Cardiac muscle cell (in vitro differentiated cells and primary cell): Measurements from ENCODE around the gene RNF208. TPM values are rescaled to one million over a fixed set of nuclear protein-coding genes. Genes with fewer than 3 reads are reported as not detected.
A peak's percentile ranks its signal among the peaks of the same experiment; 100 is the strongest.
"Not testable (repeated sequence)": the region's sequence is repeated elsewhere in the genome, so short reads cannot be mapped to it uniquely, and the experiment has no call there.

ENCODE experiments used
- DNase-seq, 2 donors: peaks; one replicate each; pipeline versions ENCODE4 v3.0.0 to v3.0.0-alpha.2; 2010 to 2017; ENCODE audit warnings: low read depth in 1 of 2, low spot score in 1 of 2
- H3K27ac ChIP-seq: fragments of 200-600 bp; sonication (generic); 2 replicates; pipeline ENCODE4 v1.5.1; 2016
- H3K27me3 ChIP-seq: fragments of 200-600 bp; sonication (generic); 2 replicates; pipeline ENCODE4 v1.6.0; 2016; ENCODE audit warnings: control low read depth
- H3K36me3 ChIP-seq: fragments of 200-600 bp; sonication (generic); 2 replicates; pipeline ENCODE4 v1.5.1; 2016; ENCODE audit warnings: control low read depth
- H3K4me1 ChIP-seq: fragments of 200-600 bp; sonication (generic); 2 replicates; pipeline ENCODE4 v1.8.1; 2017; ENCODE audit warnings: low read depth, mild to moderate bottlenecking, mixed run types
- H3K4me3 ChIP-seq: fragments of 200-600 bp; sonication (generic); 2 replicates; pipeline ENCODE4 v1.5.1; 2016; ENCODE audit warnings: mild to moderate bottlenecking
- H3K9me3 ChIP-seq: fragments of 200-600 bp; sonication (generic); 2 replicates; pipeline ENCODE4 v1.5.1; 2017; ENCODE audit warnings: low read depth, mild to moderate bottlenecking, control low read depth
- polyA plus RNA-seq: library from polyadenylated mRNA; unstranded; fragments of >200 nt; fragmentation: Nextera tagmentation; extraction: Ambion mirVana; gene quantifications from 2 replicates; pipeline ENCODE4 v1.2.1, GENCODE V29; 2016
- total RNA-seq: library from RNA; depleted of rRNA; stranded (reverse); fragments of >200 nt; gene quantifications from 2 replicates; pipeline ENCODE4 v1.2.3, GENCODE V29; 2016
- TF ChIP-seq, protein P1 (sequence below): IDR thresholded peaks from 2 replicates; pipeline ENCODE4 v1.5.1; 2012; ENCODE audit warnings: low read depth, mild to moderate bottlenecking, low read length

The RNF208 gene
- total and polyA plus RNA-seq, 2 experiments from 2014 or later = 6.1 to 23.1 TPM

DNA sequence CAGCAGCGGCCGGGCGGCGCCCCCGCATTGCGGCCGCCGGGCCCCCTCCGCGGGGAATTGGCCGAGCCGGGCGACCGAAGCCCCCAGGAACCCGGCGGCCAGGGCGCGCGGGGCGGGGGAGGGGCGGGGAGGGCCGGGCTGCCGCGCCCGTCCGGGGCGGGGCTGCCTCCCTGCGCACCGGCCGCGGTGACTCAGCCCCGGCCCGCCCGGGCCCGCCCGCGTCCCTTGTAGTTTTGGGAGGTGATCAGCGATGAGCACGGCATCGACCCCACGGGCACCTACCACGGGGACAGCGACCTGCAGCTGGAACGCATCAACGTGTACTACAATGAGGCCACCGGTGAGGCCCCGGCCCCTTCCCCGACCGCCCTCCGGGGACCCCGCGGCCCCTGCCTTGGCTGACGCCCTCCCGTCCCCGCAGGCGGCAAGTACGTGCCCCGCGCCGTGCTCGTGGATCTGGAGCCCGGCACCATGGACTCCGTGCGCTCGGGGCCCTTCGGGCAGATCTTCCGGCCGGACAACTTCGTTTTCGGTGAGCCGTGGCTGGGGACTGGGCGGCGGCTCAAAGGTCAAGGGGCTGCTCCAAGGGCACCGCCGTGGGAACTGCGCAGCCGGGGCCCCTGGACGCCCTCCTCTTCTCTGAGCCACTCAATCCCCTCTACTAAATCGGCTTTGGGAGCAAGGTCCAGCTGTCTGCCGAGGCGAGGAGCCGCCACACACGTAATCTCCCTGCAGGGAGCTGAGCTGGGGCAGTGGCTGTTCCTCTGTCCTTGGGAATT, 19.6 kb upstream of the RNF208 start:
- TF ChIP-seq, protein P1, sequence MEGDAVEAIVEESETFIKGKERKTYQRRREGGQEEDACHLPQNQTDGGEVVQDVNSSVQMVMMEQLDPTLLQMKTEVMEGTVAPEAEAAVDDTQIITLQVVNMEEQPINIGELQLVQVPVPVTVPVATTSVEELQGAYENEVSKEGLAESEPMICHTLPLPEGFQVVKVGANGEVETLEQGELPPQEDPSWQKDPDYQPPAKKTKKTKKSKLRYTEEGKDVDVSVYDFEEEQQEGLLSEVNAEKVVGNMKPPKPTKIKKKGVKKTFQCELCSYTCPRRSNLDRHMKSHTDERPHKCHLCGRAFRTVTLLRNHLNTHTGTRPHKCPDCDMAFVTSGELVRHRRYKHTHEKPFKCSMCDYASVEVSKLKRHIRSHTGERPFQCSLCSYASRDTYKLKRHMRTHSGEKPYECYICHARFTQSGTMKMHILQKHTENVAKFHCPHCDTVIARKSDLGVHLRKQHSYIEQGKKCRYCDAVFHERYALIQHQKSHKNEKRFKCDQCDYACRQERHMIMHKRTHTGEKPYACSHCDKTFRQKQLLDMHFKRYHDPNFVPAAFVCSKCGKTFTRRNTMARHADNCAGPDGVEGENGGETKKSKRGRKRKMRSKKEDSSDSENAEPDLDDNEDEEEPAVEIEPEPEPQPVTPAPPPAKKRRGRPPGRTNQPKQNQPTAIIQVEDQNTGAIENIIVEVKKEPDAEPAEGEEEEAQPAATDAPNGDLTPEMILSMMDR = no peak
- peaks cover 12% of the 10 kb centered on the region for H3K36me3 ChIP-seq
- H3K9me3 ChIP-seq = no peaks in the 10 kb centered on the region
- H3K27me3 ChIP-seq = no peaks in the 10 kb centered on the region
- peak overlapping the region; percentile 96 for H3K4me3 ChIP-seq
- peaks cover 14% of the 10 kb centered on the region for H3K4me1 ChIP-seq
- H3K27ac ChIP-seq = peak overlapping the region; percentile 91
- DNase-seq = peak; percentile 47 to 54

DNA sequence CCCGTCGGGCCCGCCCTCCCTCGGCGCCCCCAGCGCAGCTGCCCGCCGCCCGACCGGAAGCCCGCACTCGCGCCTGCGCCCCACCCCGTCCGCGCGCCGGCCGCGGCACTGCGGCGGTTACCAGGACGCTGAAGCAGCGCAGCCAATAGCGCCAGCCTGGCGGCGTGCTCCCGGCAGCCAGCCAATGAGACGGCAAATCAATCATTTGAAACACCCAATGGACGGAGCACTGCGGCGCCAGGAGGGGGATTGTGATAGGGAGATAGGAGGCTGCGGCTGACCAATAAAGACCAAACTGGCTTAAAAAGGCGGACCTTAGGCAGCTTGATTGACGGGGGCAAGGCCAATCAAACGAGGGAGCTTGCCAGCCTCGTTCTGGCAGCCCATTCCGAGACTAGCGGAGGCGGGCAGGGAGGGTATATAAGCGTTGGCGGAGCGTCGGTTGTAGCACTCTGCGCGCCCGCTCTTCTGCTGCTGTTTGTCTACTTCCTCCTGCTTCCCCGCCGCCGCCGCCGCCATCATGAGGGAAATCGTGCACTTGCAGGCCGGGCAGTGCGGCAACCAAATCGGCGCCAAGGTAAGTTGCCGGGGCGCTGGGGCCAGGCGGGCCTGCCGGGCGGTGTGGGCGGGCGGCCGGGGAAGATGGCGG, 18.9 kb upstream of the RNF208 start, which contains the start of gene TUBB4B:
TSS of gene TUBB4B (plus strand) at position 447 of the 649 bp plus-strand sequence. CDS start at position 521, 74 bp downstream.
- Histone ChIP-seq H3K9me3 (no peaks in the 10 kb centered on the region), H3K36me3 (peaks cover 12% of the 10 kb centered on the region), H3K27ac (peak within 1 kb of the TSS; percentile 95), H3K4me3 (peak within 1 kb of the TSS; percentile 96), H3K4me1 (peaks cover 18% of the 10 kb centered on the region), H3K27me3 (no peaks in the 10 kb centered on the region)
- DNase-seq = peak; percentile 99 to 100
- TF ChIP-seq, protein P1 = no peak

DNA sequence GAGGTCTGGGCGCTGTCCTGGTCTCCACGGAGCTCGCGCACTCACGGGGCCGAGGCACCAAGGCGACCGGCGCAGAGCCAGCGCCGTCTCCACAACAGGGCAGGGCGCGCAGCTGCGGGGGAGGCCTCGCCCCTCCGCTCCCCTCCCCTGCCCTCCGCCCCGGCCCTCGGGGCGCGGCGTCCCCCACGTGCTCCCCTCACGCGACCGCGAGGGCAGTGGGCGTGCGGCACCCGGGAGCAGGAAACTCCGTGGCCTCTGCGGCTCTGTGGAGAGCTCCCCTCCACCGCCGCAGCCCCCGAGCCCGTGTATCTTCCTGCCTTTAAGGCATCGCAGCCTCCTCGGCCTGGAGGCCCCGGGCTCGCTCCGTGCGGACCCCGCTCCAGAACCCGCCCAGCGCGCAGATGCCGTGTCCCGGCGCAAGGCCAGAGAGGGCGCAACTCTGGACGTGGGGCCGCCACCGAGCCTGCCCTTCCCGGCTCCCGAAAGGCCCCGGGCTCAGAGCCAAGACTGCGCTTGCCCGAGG, 18.3 kb upstream of the RNF208 start:
- H3K4me3 ChIP-seq = peak overlapping the region; percentile 41
- TF ChIP-seq, protein P1 = no peak
- peak overlapping the region; percentile 95 for H3K27ac ChIP-seq
- peaks cover 24% of the 10 kb centered on the region for H3K4me1 ChIP-seq
- H3K36me3 ChIP-seq = peaks cover 12% of the 10 kb centered on the region
- no peaks in the 10 kb centered on the region for H3K9me3 ChIP-seq
- no peaks in the 10 kb centered on the region for H3K27me3 ChIP-seq
- peak; percentile 73 to 84 for DNase-seq

DNA sequence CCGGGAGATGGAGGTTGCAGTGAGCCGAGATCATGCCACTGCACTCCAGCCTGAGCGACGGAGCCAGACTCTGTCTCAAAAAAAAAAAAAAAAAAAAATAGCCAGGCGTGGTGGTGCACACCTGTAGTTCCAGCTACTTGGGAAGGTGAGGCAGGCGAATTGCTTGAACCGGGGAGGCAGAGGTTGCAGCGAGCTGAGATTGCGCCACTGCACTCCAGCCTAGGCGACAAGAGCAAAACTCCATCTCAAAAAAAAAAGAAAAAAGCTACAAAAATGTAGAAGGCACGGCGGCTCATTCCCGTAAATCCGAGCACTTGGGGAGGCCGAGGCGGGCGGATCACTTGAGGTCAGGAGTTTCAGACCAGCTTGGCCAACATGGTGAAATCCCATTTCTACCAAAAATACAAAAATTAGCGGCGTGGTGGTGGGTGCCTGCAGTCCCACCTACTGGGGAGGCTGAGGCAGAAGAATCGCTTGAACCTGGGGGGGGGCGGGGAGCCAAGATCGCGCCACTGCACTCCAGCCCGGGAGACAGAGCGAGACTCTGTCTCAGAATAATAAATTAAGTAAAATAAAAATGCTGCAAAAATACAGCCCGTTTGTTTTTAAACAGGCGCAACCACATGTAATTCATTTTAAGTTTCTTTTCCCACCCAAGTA, 17.6 kb upstream of the RNF208 start:
- Histone ChIP-seq H3K4me3 (peak overlapping the region; percentile 41), H3K36me3 (peaks cover 12% of the 10 kb centered on the region), H3K27ac (peak overlapping the region; percentile 95), H3K4me1 (peaks cover 24% of the 10 kb centered on the region)
- not testable (repeated sequence) for H3K27me3 ChIP-seq, DNase-seq, H3K9me3 ChIP-seq

DNA sequence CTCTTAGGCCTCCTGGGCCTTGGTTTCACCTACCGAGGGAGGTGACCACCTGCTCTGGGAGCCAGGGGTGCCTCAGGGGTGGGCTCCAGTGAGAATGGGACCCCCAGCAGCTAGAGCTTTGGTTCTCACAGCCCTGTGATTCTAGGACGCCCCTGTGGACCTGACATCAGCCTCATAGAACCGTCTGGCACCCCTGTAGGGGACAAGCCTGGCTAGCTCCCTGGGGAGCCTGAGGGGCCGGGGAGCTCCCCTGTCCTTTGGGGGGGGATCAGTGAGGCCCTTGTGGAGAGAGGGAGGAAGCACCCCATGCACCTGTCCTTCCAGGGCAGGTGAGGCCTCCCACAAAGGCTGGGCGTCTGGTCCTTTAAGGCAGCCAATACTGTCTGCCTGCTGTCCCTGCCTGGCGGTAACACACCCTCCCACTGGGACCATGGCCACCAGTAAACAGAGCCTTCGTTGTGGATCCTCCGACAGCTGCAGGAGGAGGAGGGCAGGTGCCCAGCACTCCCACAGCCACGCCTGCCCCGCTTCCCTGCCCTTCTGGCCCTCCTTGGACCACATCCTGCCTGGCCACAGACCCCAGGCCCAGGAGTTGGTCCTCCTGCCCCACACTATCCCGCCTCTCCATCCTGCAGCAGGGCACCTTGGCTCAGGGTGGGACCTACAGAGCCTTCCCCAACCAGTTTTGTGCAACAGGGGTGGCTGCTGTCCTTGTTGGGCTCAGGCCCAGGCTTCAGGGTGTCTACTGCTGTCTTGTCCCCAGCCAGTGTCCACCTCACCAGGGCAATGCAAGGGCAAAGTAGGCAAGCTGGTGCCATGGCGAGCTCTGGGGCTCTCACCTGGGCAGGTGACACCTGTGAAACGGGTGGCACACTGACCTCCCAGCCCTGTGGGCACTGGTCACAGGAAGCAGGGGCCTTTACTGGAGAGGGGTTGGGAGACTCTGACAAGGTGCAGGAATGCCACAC, 16.0 kb upstream of the RNF208 start:
- H3K9me3 ChIP-seq = no peaks in the 10 kb centered on the region
- H3K27me3 ChIP-seq = no peaks in the 10 kb centered on the region
- H3K4me1 ChIP-seq = peaks cover 24% of the 10 kb centered on the region
- no peak for DNase-seq
- H3K36me3 ChIP-seq = peaks cover 11% of the 10 kb centered on the region
- TF ChIP-seq, protein P1 = no peak
- no peak overlapping the region for H3K4me3 ChIP-seq
- no peak overlapping the region for H3K27ac ChIP-seq
